Upper lobe of right lung (tissue), 1 donor: ENCODE measurements around the gene LRRK2. TPM values are rescaled to one million over a fixed set of nuclear protein-coding genes. Genes with fewer than 3 reads are reported as not detected.
A peak's percentile ranks its signal among the peaks of the same experiment; 100 is the strongest.
"Not testable (repeated sequence)": the region's sequence is repeated elsewhere in the genome, so short reads cannot be mapped to it uniquely, and the experiment has no call there.

Experiments used
- ATAC-seq: fragments of 200-7000 bp; cut with Tn5 transposase; one replicate; pipeline ENCODE4 v1.9.1; 2020; ENCODE audit warnings: mild to moderate bottlenecking, moderate library complexity
- DNase-seq: peaks from one replicate; pipeline ENCODE4 v3.0.0-alpha.2; 2020
- H3K27ac ChIP-seq: fragments of 200-600 bp; one replicate; pipeline ENCODE4 v1.8.0; 2022
- H3K27me3 ChIP-seq: fragments of 200-600 bp; one replicate; pipeline ENCODE4 v1.8.0; 2022; ENCODE audit warnings: mild to moderate bottlenecking
- H3K36me3 ChIP-seq: fragments of 200-600 bp; one replicate; pipeline ENCODE4 v1.8.0; 2022
- H3K4me1 ChIP-seq: fragments of 200-600 bp; one replicate; pipeline ENCODE4 v1.8.0; 2022
- H3K4me3 ChIP-seq: fragments of 200-600 bp; one replicate; pipeline ENCODE4 v1.8.0; 2022; ENCODE audit warnings: mild to moderate bottlenecking
- H3K9me3 ChIP-seq: fragments of 200-600 bp; one replicate; pipeline ENCODE4 v1.8.0; 2022
- intact Hi-C: fragments of 100-400 bp; cut with DNase I; formaldehyde crosslinking; loops from one replicate; pipeline ENCODE4 v1.11.0; 2022
- total RNA-seq: library from RNA; stranded (reverse); fragmentation: NEBNext Ultra II Directional; extraction: Animal tissue kit (Norgen Biotek cat#: 25700); gene quantifications from one replicate; pipeline ENCODE4 v1.2.1, GENCODE V29; 2021
- TF ChIP-seq, protein P1 (sequence below): fragments of 200-600 bp; IDR thresholded peaks from one replicate; pipeline ENCODE4 v1.8.0; 2022; ENCODE audit warnings: antibody characterized with exemption
- donor health status: DM: no; HTN: yes; CAD: no; lungs with severe emphysema.

The LRRK2 gene
- total RNA-seq, 1 donor from 2014 or later: 415 TPM

- intact Hi-C loops: no loop called here
- H3K4me1 ChIP-seq: peaks cover 8% of the 10 kb centered on the region
- no peaks in the 10 kb centered on the region for H3K36me3 ChIP-seq
- ATAC-seq (no peak), DNase-seq (no peak)
- no peak overlapping the region for H3K4me3 ChIP-seq
- no peaks in the 10 kb centered on the region for H3K9me3 ChIP-seq
- no peak overlapping the region for H3K27ac ChIP-seq
- no peaks in the 10 kb centered on the region for H3K27me3 ChIP-seq
- TF ChIP-seq, protein P1, sequence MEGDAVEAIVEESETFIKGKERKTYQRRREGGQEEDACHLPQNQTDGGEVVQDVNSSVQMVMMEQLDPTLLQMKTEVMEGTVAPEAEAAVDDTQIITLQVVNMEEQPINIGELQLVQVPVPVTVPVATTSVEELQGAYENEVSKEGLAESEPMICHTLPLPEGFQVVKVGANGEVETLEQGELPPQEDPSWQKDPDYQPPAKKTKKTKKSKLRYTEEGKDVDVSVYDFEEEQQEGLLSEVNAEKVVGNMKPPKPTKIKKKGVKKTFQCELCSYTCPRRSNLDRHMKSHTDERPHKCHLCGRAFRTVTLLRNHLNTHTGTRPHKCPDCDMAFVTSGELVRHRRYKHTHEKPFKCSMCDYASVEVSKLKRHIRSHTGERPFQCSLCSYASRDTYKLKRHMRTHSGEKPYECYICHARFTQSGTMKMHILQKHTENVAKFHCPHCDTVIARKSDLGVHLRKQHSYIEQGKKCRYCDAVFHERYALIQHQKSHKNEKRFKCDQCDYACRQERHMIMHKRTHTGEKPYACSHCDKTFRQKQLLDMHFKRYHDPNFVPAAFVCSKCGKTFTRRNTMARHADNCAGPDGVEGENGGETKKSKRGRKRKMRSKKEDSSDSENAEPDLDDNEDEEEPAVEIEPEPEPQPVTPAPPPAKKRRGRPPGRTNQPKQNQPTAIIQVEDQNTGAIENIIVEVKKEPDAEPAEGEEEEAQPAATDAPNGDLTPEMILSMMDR: no peak
Measured at GRCh38 chr12:40204337-40204736, 20.5 kb upstream of the LRRK2 start.

DNA sequence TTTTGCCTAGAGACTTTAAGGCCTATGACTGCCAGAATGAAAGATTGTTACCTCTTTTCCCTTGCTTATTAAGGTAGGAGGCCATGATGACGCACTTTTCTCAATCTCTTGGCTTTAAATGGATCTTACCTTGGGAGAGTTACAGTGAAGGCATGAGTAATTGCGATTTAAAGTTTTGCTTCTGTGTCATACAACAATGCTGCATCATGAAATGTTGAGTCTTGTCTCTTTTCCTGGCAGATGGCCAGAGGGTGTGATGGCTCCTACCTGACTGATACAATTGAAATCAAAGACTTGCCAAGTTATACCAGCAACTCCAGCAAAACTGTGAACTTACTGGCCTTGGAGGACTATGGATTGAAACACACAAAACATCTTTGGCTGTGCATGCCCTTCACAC lies 17.2 kb upstream of the LRRK2 start:
- Histone ChIP-seq H3K27me3 (no peaks in the 10 kb centered on the region), H3K4me3 (no peak overlapping the region), H3K36me3 (no peaks in the 10 kb centered on the region), H3K9me3 (no peaks in the 10 kb centered on the region), H3K27ac (no peak overlapping the region), H3K4me1 (peaks cover 15% of the 10 kb centered on the region)
- intact Hi-C loops: no loop called here
- DNase-seq: no peak
- TF ChIP-seq, protein P1: no peak
- ATAC-seq: no peak

DNA sequence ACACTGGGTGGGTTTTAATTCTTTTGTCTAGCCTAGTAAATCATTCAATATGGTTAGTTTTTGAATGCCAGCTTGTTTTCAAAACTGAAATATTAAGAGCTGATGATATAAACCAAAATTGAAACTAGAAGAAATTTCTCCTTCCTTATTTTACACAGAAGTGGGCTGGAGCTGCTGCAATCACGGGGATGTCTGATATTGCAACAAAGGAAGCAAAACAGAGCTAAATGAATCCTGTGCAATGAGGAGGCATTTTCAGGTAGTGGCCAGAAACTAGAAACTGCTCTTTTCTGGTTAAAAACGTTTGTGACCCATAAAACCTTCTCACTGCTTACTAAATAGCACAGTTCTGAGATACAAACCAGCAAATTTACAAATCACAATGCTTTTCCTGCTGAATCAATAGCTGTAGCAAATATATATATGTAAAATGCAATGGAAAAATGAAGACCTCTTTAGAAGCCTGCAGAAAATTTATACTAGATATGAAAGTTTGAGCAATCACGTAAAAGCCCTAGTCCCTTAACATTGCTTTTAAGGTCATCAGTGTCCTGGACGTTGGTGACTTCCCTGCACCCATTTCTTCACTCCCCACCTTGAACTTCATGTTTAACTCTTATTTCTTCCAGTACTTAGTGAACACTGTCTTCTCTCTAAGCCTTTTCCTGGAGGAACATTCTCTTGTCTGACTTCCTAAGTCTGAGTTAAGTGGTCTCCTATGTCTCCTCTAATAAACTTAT lies 15.9 kb upstream of the LRRK2 start:
- peak; percentile 79 for ATAC-seq

DNA sequence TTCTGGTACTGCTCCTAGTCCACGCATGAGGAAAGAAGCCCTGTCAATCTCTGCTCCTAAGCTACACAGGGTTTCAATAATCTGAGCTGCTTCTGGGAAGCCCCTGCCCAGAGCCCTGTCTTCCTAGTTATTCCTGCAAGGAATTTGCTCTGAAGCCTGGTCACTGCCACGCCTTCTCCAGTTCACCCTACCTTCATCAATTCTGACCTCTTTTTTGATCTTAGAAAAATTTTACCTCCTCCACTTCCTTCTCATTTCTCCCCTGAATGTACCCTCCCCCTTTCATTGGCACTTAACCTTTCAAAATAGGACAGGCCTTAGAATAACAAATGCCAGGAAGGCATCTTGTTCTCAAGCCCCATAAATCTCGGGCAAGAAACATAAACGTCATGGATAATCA lies 14.9 kb upstream of the LRRK2 start:
- H3K27ac ChIP-seq: peak overlapping the region; percentile 44
- ATAC-seq: peak; percentile 28
- no peaks in the 10 kb centered on the region for H3K27me3 ChIP-seq
- H3K4me1 ChIP-seq: peaks cover 15% of the 10 kb centered on the region
- no peak for DNase-seq
- TF ChIP-seq, protein P1: no peak
- intact Hi-C loops: no loop called here
- no peaks in the 10 kb centered on the region for H3K9me3 ChIP-seq
- no peaks in the 10 kb centered on the region for H3K36me3 ChIP-seq
- H3K4me3 ChIP-seq: no peak overlapping the region

More for the DNA sequence above, 15.9 kb upstream of the LRRK2 start:
- intact Hi-C loops: no loop called here
- Histone ChIP-seq H3K36me3 (no peaks in the 10 kb centered on the region), H3K27ac (peak overlapping the region; percentile 44), H3K4me1 (peaks cover 15% of the 10 kb centered on the region), H3K4me3 (no peak overlapping the region), H3K27me3 (no peaks in the 10 kb centered on the region), H3K9me3 (no peaks in the 10 kb centered on the region)
- TF ChIP-seq, protein P1: no peak
- no peak for DNase-seq

DNA sequence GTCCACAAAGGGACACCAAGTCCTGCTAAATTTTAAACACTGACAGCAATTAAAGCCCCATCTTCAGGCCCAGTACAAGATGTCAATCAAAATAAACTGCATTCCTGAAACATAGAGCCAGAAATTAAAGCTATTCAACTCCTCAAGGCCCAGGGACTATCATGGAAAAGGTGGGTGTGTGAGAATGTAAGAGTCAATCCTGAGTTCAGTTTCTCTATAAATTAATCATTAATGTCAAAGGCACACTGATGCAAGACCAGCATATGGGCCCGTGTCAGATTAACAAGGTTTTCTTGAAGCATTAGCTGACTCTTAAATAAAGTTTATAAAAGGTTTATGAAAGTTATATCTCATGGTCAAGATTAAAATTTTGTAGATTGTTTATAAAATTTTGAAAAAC lies 13.6 kb upstream of the LRRK2 start:
- ATAC-seq, DNase-seq, H3K4me3 ChIP-seq, H3K27ac ChIP-seq, intact Hi-C loops, H3K27me3 ChIP-seq, H3K36me3 ChIP-seq, H3K9me3 ChIP-seq: not testable (repeated sequence)
- H3K4me1 ChIP-seq: peaks cover 15% of the 10 kb centered on the region

GRCh38 chr12:40212566-40212965 lies 12.2 kb upstream of the LRRK2 start:
- no peak for DNase-seq
- no peak overlapping the region for H3K4me3 ChIP-seq
- H3K9me3 ChIP-seq: no peaks in the 10 kb centered on the region
- intact Hi-C loops: no loop called here
- TF ChIP-seq, protein P1: no peak
- H3K27ac ChIP-seq: no peak overlapping the region
- H3K4me1 ChIP-seq: peaks cover 15% of the 10 kb centered on the region
- H3K36me3 ChIP-seq: no peaks in the 10 kb centered on the region
- ATAC-seq: no peak
- no peaks in the 10 kb centered on the region for H3K27me3 ChIP-seq
